Measurements from ENCODE around the gene MYBBP1A. TPM values are rescaled to one million over a fixed set of nuclear protein-coding genes. Genes with fewer than 3 reads are reported as not detected.

Gene MYBBP1A
- total RNA-seq, 6 experiments from 2014 or later = 65.9 to 80.8 (median 71.8) TPM

DNA sequence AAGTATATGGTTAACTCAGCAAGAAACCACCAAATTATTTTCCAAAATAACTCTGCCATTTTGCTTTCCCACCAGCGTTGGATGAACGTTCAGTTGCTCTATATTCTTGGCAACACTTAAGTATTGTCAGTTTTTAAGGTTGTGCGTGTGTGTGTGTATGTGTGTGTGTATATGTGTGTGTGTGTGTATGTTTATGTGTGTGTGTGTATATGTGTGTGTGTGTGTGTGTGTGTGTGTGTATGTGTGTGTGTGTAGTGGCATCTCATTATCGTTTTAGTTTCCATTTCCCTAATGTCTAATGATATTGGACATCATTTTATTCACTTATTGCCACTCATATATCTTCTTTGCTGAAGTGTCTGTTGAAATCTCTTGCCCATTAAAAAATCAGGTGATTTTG, 17.9 kb upstream of the MYBBP1A start:
- no peak overlapping the region for H3K27ac Mint-ChIP-seq
- H3K9me3 Mint-ChIP-seq = no peaks in the 10 kb centered on the region
- H3K4me1 Mint-ChIP-seq (ENCODE audit: low read depth) = no peaks in the 10 kb centered on the region
- H3K36me3 Mint-ChIP-seq (ENCODE audit: low read depth) = no peaks in the 10 kb centered on the region
- TF ChIP-seq, protein P1, sequence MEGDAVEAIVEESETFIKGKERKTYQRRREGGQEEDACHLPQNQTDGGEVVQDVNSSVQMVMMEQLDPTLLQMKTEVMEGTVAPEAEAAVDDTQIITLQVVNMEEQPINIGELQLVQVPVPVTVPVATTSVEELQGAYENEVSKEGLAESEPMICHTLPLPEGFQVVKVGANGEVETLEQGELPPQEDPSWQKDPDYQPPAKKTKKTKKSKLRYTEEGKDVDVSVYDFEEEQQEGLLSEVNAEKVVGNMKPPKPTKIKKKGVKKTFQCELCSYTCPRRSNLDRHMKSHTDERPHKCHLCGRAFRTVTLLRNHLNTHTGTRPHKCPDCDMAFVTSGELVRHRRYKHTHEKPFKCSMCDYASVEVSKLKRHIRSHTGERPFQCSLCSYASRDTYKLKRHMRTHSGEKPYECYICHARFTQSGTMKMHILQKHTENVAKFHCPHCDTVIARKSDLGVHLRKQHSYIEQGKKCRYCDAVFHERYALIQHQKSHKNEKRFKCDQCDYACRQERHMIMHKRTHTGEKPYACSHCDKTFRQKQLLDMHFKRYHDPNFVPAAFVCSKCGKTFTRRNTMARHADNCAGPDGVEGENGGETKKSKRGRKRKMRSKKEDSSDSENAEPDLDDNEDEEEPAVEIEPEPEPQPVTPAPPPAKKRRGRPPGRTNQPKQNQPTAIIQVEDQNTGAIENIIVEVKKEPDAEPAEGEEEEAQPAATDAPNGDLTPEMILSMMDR (IDR thresholded peaks at IDR 0.05) = no peak
- DNase-seq = no peak
- no peak overlapping the region for H3K4me3 Mint-ChIP-seq
- peaks cover 28% of the 10 kb centered on the region for H3K27me3 Mint-ChIP-seq (ENCODE audit: insufficient read depth)

DNA sequence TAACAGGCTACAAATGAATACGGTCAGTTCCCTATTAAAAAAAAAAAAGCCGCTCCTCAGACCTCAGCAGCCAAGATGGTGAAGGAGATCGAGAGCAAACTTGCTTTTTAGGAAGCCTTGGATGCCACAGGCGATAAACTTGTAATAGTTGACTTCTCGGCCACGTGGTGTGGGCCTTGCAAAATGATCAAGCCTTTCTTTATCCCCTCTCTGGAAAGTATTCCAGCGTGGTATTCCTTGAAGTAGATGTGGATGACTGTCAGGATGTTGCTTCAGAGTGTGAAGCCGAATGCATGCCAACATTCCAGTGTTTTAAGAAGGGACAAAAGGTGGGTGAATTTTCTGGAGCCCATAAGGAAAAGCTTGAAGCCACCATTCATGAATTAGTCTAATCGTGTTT, 16.9 kb upstream of the MYBBP1A start:
- DNase-seq = no peak
- no peaks in the 10 kb centered on the region for H3K9me3 Mint-ChIP-seq
- TF ChIP-seq, protein P1 (IDR thresholded peaks at IDR 0.05) = no peak
- H3K4me3 Mint-ChIP-seq = no peak overlapping the region
- no peaks in the 10 kb centered on the region for H3K4me1 Mint-ChIP-seq (ENCODE audit: low read depth)
- H3K27ac Mint-ChIP-seq = no peak overlapping the region
- H3K27me3 Mint-ChIP-seq (ENCODE audit: insufficient read depth) = peaks cover 29% of the 10 kb centered on the region
- H3K36me3 Mint-ChIP-seq (ENCODE audit: low read depth) = no peaks in the 10 kb centered on the region

DNA sequence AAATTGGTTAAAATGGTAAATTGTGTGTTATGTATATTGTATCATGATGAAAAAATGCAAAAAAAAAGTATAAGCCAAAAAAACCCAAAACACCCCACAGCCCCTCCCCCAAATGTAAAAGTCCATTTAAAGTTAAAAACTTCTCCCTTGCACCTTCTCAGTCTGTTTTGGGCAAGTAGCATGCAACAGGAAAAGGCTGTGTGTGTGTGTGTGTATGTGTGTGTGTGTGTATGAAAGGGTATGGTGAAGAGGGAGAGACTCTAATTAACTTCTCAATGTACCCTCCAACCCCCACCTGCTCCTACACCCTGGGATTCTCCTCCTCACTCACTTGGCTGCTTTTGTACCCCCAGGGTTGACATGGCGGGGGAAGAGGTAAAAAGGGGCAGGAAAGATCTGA, 14.4 kb upstream of the MYBBP1A start:
- DNase-seq = no peak
- peaks cover 8% of the 10 kb centered on the region for H3K4me1 Mint-ChIP-seq (ENCODE audit: low read depth)
- no peaks in the 10 kb centered on the region for H3K36me3 Mint-ChIP-seq (ENCODE audit: low read depth)
- no peaks in the 10 kb centered on the region for H3K9me3 Mint-ChIP-seq
- no peak overlapping the region for H3K27ac Mint-ChIP-seq
- H3K4me3 Mint-ChIP-seq = no peak overlapping the region
- TF ChIP-seq, protein P1 (IDR thresholded peaks at IDR 0.05) = no peak
- peaks cover 23% of the 10 kb centered on the region for H3K27me3 Mint-ChIP-seq (ENCODE audit: insufficient read depth)

DNA sequence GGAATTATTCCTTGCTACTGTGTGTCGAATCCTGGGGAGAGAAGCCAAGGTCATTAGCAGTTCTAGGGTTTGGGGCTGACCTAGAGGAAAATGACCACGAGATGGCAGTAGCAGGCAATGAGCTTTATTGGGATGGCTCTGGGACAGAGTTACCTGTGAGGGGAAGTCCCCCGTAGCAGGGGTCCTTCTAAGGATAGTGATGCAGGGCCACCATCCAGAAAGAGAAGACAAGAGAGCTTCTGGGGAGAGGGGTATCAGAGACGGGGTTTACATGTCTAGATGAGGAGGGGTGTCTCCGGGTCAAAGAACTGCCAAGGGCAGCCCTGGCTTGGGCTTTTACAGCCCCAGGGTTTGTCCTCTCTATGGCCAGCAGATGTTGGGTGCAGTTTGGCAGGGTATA, 11.6 kb upstream of the MYBBP1A start:
- TF ChIP-seq, protein P1 (IDR thresholded peaks at IDR 0.05) = peak; percentile 86
- Mint-ChIP-seq H3K9me3 (no peaks in the 10 kb centered on the region), H3K27ac (no peak overlapping the region), H3K4me1 (ENCODE audit: low read depth) (peaks cover 20% of the 10 kb centered on the region), H3K27me3 (ENCODE audit: insufficient read depth) (peaks cover 19% of the 10 kb centered on the region), H3K4me3 (no peak overlapping the region), H3K36me3 (ENCODE audit: low read depth) (no peaks in the 10 kb centered on the region)
- peak; percentile 24 for DNase-seq

DNA sequence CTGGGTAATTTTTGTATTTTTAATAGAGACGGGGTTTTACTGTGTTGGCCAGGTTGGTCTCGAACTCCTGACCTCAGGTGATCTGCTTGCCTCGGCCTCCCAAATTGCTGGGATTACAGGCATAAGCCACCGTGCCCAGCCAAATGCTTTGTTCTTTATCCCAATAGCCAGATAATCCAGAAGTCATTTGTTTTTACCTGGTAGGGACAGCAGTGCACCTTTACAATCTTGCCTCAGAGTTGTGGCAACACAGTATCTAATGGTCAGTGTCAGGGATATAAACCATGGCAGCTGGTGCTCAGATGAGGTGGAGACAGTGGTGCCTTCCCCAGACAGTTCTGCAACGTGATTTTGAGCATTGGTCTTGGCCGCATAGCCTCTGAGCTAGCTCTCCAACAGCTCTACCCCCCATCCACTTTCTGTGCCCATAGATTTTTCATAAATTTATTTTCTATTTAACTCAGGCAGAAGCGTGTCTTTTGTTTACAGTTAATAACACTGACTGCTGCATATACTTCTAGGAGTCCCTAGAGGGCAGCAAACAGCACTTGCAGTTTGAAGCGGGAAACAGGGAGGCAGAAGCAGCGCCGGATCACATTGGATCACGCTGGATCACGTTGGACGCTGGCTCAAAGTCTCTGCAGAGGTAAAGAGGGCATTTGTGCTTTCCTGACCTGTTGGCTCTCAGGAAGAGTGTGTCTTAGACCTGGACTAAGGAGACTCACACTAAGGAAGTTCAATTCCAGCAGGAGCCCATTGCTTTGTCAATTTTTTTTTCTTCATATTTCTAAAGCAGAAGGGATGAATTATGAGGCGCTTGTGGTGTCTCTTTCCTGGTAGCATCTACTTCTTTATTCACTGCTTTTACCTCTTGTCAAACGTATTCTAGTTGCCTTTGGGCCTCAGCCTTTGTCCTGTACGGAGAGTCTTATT, 10.3 kb upstream of the MYBBP1A start:
- peaks cover 19% of the 10 kb centered on the region for H3K27me3 Mint-ChIP-seq (ENCODE audit: insufficient read depth)
- H3K9me3 Mint-ChIP-seq = no peaks in the 10 kb centered on the region
- H3K36me3 Mint-ChIP-seq (ENCODE audit: low read depth) = no peaks in the 10 kb centered on the region
- DNase-seq = peak; percentile 65
- TF ChIP-seq, protein P1 (IDR thresholded peaks at IDR 0.05) = peak; percentile 83
- no peak overlapping the region for H3K27ac Mint-ChIP-seq
- peaks cover 20% of the 10 kb centered on the region for H3K4me1 Mint-ChIP-seq (ENCODE audit: low read depth)
- no peak overlapping the region; the same call in 1 of the 2 replicates for H3K4me3 Mint-ChIP-seq

Data from HFFc6 (cell line).